Caco-2 (cell line): ENCODE measurements around the gene PLXNA2. TPM values are rescaled to one million over a fixed set of nuclear protein-coding genes. Genes with fewer than 3 reads are reported as not detected.
A peak's percentile ranks its signal among the peaks of the same experiment; 100 is the strongest.

ENCODE experiments used
- BruUV-seq: library from RNA; stranded (reverse); fragments of 400-500 nt; replicated peaks from 2 replicates; lab custom pipeline; 2021; lab: Mats Ljungman, UMichigan
- CTCF ChIA-PET: fragments of 300-600 bp; sonication (Branson Sonifier 250); formaldehyde crosslinking; loops from one replicate; lab custom pipeline; 2022; ENCODE audit warnings: antibody characterized with exemption; lab: Charles Lee
- POLR2A ChIA-PET: fragments of 300-600 bp; sonication (Branson Sonifier 250); formaldehyde crosslinking; loops from one replicate; lab custom pipeline; 2022; ENCODE audit warnings: antibody characterized with exemption; lab: Charles Lee
- DNase-seq, 2 experiments: peaks; one replicate each; pipeline versions ENCODE4 v3.0.0 to v3.0.0-alpha.2; 2020 to 2022
- H3K27me3 ChIP-seq: replicated peaks from 2 replicates; pipeline ENCODE4 v1.6.0; 2011; ENCODE audit warnings: low read length; ENCODE audit not compliant: control insufficient read depth, insufficient read depth
- H3K36me3 ChIP-seq: 2 replicates; pipeline ENCODE4 v1.5.1; 2011; ENCODE audit warnings: low read length; ENCODE audit not compliant: control insufficient read depth, insufficient read depth
- H3K4me1 ChIP-seq: fragments of 250-450 bp; sonication (Bioruptor Pico); 2 replicates; pipeline ENCODE4 v1.5.1; 2020; ENCODE audit warnings: mild to moderate bottlenecking
- H3K4me3 ChIP-seq: 2 replicates; pipeline ENCODE4 v1.5.1; 2011; ENCODE audit warnings: low read depth, mild to moderate bottlenecking, control low read depth, low read length
- H3K9me3 ChIP-seq: fragments of 250-450 bp; sonication (Bioruptor Pico); 2 replicates; pipeline ENCODE4 v1.5.1; 2020; ENCODE audit warnings: mild to moderate bottlenecking, moderate library complexity
- H3K27ac Mint-ChIP-seq: one replicate; pipeline ENCODE4 v1.8.0; 2022; ENCODE audit warnings: mixed read lengths; ENCODE audit not compliant: unreplicated experiment
- H3K27me3 Mint-ChIP-seq: one replicate; pipeline ENCODE4 v1.8.0; 2022; ENCODE audit warnings: mixed read lengths; ENCODE audit not compliant: insufficient read depth, unreplicated experiment
- H3K36me3 Mint-ChIP-seq: one replicate; pipeline ENCODE4 v1.8.0; 2022; ENCODE audit warnings: mild to moderate bottlenecking, mixed read lengths; ENCODE audit not compliant: insufficient read depth, unreplicated experiment
- H3K4me1 Mint-ChIP-seq: one replicate; pipeline ENCODE4 v1.8.0; 2022; ENCODE audit warnings: low read depth, mixed read lengths; ENCODE audit not compliant: unreplicated experiment
- H3K4me3 Mint-ChIP-seq: one replicate; pipeline ENCODE4 v1.8.0; 2022; ENCODE audit warnings: mild to moderate bottlenecking, moderate library complexity, mixed read lengths; ENCODE audit not compliant: unreplicated experiment
- H3K9me3 Mint-ChIP-seq: one replicate; pipeline ENCODE4 v1.8.0; 2022; ENCODE audit warnings: mixed read lengths; ENCODE audit not compliant: unreplicated experiment
- CTCF ChIP-seq, 2 experiments: fragments of 200-600 bp in 1 of 2; IDR thresholded peaks; 1 replicate in 1 of 2; 2 replicates in 1 of 2; pipeline versions ENCODE4 v1.5.1 to v1.8.0; 2011 to 2022; ENCODE audit warnings: antibody characterized with exemption in 1 of 2, control low read depth in 1 of 2, inconsistent platforms in 1 of 2, low read depth in 1 of 2, low read length in 1 of 2, mild to moderate bottlenecking in 1 of 2, moderate library complexity in 1 of 2; ENCODE audit not compliant: insufficient read depth in 1 of 2, severe bottlenecking in 1 of 2, unreplicated experiment in 1 of 2
- intact Hi-C: fragments of 100-400 bp; cut with micrococcal nuclease; formaldehyde crosslinking; loops from one replicate; pipeline ENCODE4 v1.10.0; 2022; ENCODE audit not compliant: unreplicated experiment
- total RNA-seq: library from RNA; stranded (reverse); gene quantifications from 2 replicates; pipeline ENCODE4 v1.2.3, GENCODE V29; 2022

Gene PLXNA2
- total RNA-seq, 1 experiment from 2014 or later: 3.2 TPM

GRCh38 chr1:208167261-208167869, 76.8 kb downstream of the PLXNA2 start:
- TF ChIP-seq CTCF (IDR thresholded peaks at IDR 0.05; ENCODE audit: insufficient read depth in 1 of 2, low read depth in 1 of 2, low read length in 1 of 2, severe bottlenecking in 1 of 2, unreplicated experiment in 1 of 2): no peak
- no peak overlapping the region for H3K4me3 ChIP-seq
- no peaks in the 10 kb centered on the region for H3K36me3 ChIP-seq
- ChIA-PET CTCF (interaction anchor here (1.5 kb wide), 1 partner anchor 23 kb away, joined by 3 read pairs; no protein-coding TSS in a partner anchor), POLR2A (interaction anchor here (0.7 kb wide), 1 partner anchor 11 kb away, joined by 3 read pairs; no protein-coding TSS in a partner anchor)
- H3K9me3 ChIP-seq: no peaks in the 10 kb centered on the region
- peaks cover 20% of the 10 kb centered on the region for H3K4me1 ChIP-seq
- DNase-seq: no peak
- Mint-ChIP-seq H3K27me3 (no peaks in the 10 kb centered on the region), H3K27ac (no peak overlapping the region), H3K4me3 (no peak overlapping the region), H3K4me1 (peaks cover 25% of the 10 kb centered on the region), H3K36me3 (no peaks in the 10 kb centered on the region), H3K9me3 (no peaks in the 10 kb centered on the region)
- no peaks in the 10 kb centered on the region for H3K27me3 ChIP-seq
- BruUV-seq: no TSS peak
- intact Hi-C loops: no loop called here

GRCh38 chr1:208166340-208167138, 77.6 kb downstream of the PLXNA2 start:
- CTCF ChIA-PET: interaction anchor here (1.5 kb wide), 1 partner anchor 24 kb away, joined by 3 read pairs; no protein-coding TSS in a partner anchor
- Mint-ChIP-seq H3K4me3 (no peak overlapping the region), H3K27me3 (no peaks in the 10 kb centered on the region), H3K4me1 (peaks cover 19% of the 10 kb centered on the region), H3K36me3 (no peaks in the 10 kb centered on the region), H3K9me3 (no peaks in the 10 kb centered on the region), H3K27ac (no peak overlapping the region)
- no peak for TF ChIP-seq CTCF (IDR thresholded peaks at IDR 0.05; ENCODE audit: insufficient read depth in 1 of 2, low read depth in 1 of 2, low read length in 1 of 2, severe bottlenecking in 1 of 2, unreplicated experiment in 1 of 2)
- BruUV-seq: no TSS peak
- intact Hi-C loops: no loop called here
- POLR2A ChIA-PET: interaction anchor here (0.7 kb wide), 1 partner anchor 12 kb away, joined by 3 read pairs; no protein-coding TSS in a partner anchor
- Histone ChIP-seq H3K4me1 (peaks cover 17% of the 10 kb centered on the region), H3K27me3 (no peaks in the 10 kb centered on the region), H3K36me3 (no peaks in the 10 kb centered on the region), H3K9me3 (no peaks in the 10 kb centered on the region), H3K4me3 (no peak overlapping the region)
- peak in 1 of 2 experiments; percentile 46 for DNase-seq

GRCh38 chr1:208165659-208166058, 78.5 kb downstream of the PLXNA2 start:
- Histone ChIP-seq H3K9me3 (no peaks in the 10 kb centered on the region), H3K4me1 (peaks cover 17% of the 10 kb centered on the region), H3K27me3 (no peaks in the 10 kb centered on the region), H3K4me3 (no peak overlapping the region), H3K36me3 (no peaks in the 10 kb centered on the region)
- ChIA-PET CTCF (interaction anchor here (1.5 kb wide), 1 partner anchor 25 kb away, joined by 3 read pairs; no protein-coding TSS in a partner anchor), POLR2A (no interaction called here)
- intact Hi-C loops: no loop called here
- Mint-ChIP-seq H3K4me1 (peaks cover 19% of the 10 kb centered on the region), H3K27ac (no peak overlapping the region), H3K9me3 (no peaks in the 10 kb centered on the region), H3K36me3 (no peaks in the 10 kb centered on the region), H3K4me3 (no peak overlapping the region), H3K27me3 (no peaks in the 10 kb centered on the region)
- no peak for TF ChIP-seq CTCF (IDR thresholded peaks at IDR 0.05; ENCODE audit: insufficient read depth in 1 of 2, low read depth in 1 of 2, low read length in 1 of 2, severe bottlenecking in 1 of 2, unreplicated experiment in 1 of 2)
- no TSS peak for BruUV-seq
- no peak for DNase-seq
